NT2/D1 (cell line): Measurements from ENCODE around the gene FBXO21.

Source experiments
- SUZ12 ChIP-seq: IDR thresholded peaks from 2 replicates; pipeline ENCODE4 v1.6.1; 2011; ENCODE audit not compliant: insufficient read length, insufficient read depth; ENCODE audit errors: extremely low read depth
- YY1 ChIP-seq: IDR thresholded peaks from 2 replicates; pipeline ENCODE4 v1.6.1; 2011; ENCODE audit not compliant: insufficient read length, insufficient read depth
- ZNF274 ChIP-seq: IDR thresholded peaks from 2 replicates; pipeline ENCODE4 v1.6.1; 2011; ENCODE audit warnings: mild to moderate bottlenecking, low read depth, low read length

GRCh38 chr12:117214797-117215196 lies 24.5 kb upstream of the FBXO21 start:
- TF ChIP-seq YY1 (no peak), ZNF274 (no peak), SUZ12 (no peak)
